ENCODE measurements around the gene GTF2B. TPM values are rescaled to one million over a fixed set of nuclear protein-coding genes. Genes with fewer than 3 reads are reported as not detected.
"Not testable (repeated sequence)": the region's sequence is repeated elsewhere in the genome, so short reads cannot be mapped to it uniquely, and the experiment has no call there.

GTF2B gene
- total RNA-seq, 1 donor from 2014 or later, result 27.1 TPM

DNA sequence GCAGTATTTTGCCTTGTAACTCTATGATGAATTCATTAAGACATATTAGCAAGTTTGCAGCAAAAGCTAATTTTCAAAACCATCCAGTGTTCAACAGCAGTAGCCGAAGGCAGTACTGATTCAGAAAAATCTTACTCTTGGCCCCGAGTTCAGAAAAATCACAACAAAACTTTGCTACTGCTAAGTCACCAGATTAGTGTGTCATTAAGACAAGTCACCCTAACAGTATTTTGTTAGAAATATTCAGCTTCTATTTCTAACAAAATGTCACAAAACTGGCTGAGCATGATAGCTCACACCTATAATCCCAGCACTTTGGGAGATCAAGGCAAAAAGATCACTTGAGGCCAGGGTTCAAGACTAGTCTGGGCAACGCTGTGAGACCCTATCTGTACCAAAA is 8.2 kb downstream of the GTF2B start:
- Mint-ChIP-seq H3K4me1 (ENCODE audit: low read depth, unreplicated experiment) (no peaks in the 10 kb centered on the region), H3K4me3 (ENCODE audit: unreplicated experiment) (no peak overlapping the region), H3K27ac (ENCODE audit: unreplicated experiment) (no peak overlapping the region), H3K36me3 (ENCODE audit: unreplicated experiment) (no peaks in the 10 kb centered on the region), H3K9me3 (ENCODE audit: unreplicated experiment) (no peaks in the 10 kb centered on the region), H3K27me3 (ENCODE audit: unreplicated experiment) (no peaks in the 10 kb centered on the region)
- TF ChIP-seq, protein P1, sequence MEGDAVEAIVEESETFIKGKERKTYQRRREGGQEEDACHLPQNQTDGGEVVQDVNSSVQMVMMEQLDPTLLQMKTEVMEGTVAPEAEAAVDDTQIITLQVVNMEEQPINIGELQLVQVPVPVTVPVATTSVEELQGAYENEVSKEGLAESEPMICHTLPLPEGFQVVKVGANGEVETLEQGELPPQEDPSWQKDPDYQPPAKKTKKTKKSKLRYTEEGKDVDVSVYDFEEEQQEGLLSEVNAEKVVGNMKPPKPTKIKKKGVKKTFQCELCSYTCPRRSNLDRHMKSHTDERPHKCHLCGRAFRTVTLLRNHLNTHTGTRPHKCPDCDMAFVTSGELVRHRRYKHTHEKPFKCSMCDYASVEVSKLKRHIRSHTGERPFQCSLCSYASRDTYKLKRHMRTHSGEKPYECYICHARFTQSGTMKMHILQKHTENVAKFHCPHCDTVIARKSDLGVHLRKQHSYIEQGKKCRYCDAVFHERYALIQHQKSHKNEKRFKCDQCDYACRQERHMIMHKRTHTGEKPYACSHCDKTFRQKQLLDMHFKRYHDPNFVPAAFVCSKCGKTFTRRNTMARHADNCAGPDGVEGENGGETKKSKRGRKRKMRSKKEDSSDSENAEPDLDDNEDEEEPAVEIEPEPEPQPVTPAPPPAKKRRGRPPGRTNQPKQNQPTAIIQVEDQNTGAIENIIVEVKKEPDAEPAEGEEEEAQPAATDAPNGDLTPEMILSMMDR (IDR thresholded peaks at IDR 0.05; ENCODE audit: partially characterized antibody, unreplicated experiment), result no peak
- DNase-seq, result no peak

DNA sequence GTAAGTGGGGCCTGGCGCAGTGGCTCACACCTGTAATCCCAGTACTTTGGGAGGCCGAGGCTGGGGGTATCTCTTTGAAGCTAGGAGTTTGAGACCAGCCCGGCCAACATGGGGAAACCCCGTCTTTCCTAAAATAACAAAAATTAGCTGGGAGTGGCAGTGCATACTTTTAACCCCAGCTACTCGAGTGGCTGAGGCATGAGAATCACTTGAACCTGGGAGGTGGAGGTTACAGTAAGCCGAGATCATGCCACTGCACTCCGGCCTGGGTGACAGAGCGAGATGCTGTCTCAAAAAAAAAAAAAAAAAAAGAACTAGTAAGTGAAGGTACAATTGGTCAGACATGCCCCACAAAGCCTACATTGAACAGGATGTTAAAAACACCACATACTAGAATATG is 10.7 kb downstream of the GTF2B start:
- not testable (repeated sequence) for H3K36me3 Mint-ChIP-seq (ENCODE audit: unreplicated experiment); H3K27ac Mint-ChIP-seq (ENCODE audit: unreplicated experiment); H3K9me3 Mint-ChIP-seq (ENCODE audit: unreplicated experiment); H3K4me3 Mint-ChIP-seq (ENCODE audit: unreplicated experiment); H3K27me3 Mint-ChIP-seq (ENCODE audit: unreplicated experiment); H3K4me1 Mint-ChIP-seq (ENCODE audit: low read depth, unreplicated experiment); DNase-seq

DNA sequence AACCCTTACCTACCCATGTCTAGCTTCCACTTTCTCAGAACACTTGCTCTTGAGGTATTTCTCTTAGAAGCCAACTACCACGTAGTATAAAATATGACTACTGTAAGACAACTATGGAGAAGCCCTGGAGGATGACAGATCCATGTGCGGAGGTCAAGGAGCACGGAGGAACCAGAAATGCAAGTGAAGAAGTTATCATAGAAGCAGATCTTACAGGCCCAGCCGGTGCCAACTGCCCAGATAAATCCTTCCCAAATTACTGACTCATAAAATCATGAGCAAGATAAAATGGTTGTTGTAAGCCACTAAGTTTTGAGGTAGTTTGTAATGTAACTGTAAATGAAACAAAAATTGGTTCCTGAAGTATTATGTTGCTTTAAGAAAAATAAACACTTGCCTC is 12.6 kb downstream of the GTF2B start:
- DNase-seq, result no peak
- no peaks in the 10 kb centered on the region for H3K27me3 Mint-ChIP-seq (ENCODE audit: unreplicated experiment)
- no peak overlapping the region for H3K4me3 Mint-ChIP-seq (ENCODE audit: unreplicated experiment)
- no peaks in the 10 kb centered on the region for H3K9me3 Mint-ChIP-seq (ENCODE audit: unreplicated experiment)
- no peaks in the 10 kb centered on the region for H3K36me3 Mint-ChIP-seq (ENCODE audit: unreplicated experiment)
- TF ChIP-seq, protein P1 (IDR thresholded peaks at IDR 0.05; ENCODE audit: partially characterized antibody, unreplicated experiment), result no peak
- no peaks in the 10 kb centered on the region for H3K4me1 Mint-ChIP-seq (ENCODE audit: low read depth, unreplicated experiment)
- no peak overlapping the region for H3K27ac Mint-ChIP-seq (ENCODE audit: unreplicated experiment)

DNA sequence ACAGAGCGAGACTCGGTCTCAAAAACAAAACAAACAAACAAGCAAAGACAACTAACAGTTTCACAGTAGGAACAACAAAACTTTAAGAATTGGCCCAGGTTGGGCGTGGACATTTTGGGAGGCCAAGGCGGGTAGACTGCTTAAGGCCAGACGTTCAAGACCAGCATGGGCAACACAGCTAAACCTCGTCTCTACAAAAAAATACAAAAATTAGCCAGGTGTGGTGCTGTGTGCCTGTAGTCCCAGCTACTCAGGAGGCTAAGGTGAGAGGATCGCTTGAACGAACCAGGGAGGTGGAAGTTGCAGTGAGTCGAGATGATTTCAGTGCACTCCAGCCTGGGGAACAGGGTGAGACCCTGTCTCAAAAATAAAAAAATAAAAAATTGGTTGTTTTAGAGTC is 13.5 kb downstream of the GTF2B start:
- H3K4me1 Mint-ChIP-seq (ENCODE audit: low read depth, unreplicated experiment), result no peaks in the 10 kb centered on the region
- no peaks in the 10 kb centered on the region for H3K36me3 Mint-ChIP-seq (ENCODE audit: unreplicated experiment)
- no peak overlapping the region for H3K27ac Mint-ChIP-seq (ENCODE audit: unreplicated experiment)
- TF ChIP-seq, protein P1 (IDR thresholded peaks at IDR 0.05; ENCODE audit: partially characterized antibody, unreplicated experiment), result no peak
- H3K4me3 Mint-ChIP-seq (ENCODE audit: unreplicated experiment), result no peak overlapping the region
- H3K27me3 Mint-ChIP-seq (ENCODE audit: unreplicated experiment), result no peaks in the 10 kb centered on the region
- H3K9me3 Mint-ChIP-seq (ENCODE audit: unreplicated experiment), result no peaks in the 10 kb centered on the region
- DNase-seq, result no peak

- H3K4me1 Mint-ChIP-seq (ENCODE audit: low read depth, unreplicated experiment), result no peaks in the 10 kb centered on the region
- DNase-seq, result no peak
- no peak overlapping the region for H3K4me3 Mint-ChIP-seq (ENCODE audit: unreplicated experiment)
- H3K36me3 Mint-ChIP-seq (ENCODE audit: unreplicated experiment), result no peaks in the 10 kb centered on the region
- TF ChIP-seq, protein P1 (IDR thresholded peaks at IDR 0.05; ENCODE audit: partially characterized antibody, unreplicated experiment), result peak; percentile 80
- no peaks in the 10 kb centered on the region for H3K27me3 Mint-ChIP-seq (ENCODE audit: unreplicated experiment)
- H3K9me3 Mint-ChIP-seq (ENCODE audit: unreplicated experiment), result no peaks in the 10 kb centered on the region
- H3K27ac Mint-ChIP-seq (ENCODE audit: unreplicated experiment), result no peak overlapping the region
These were observed 14.0 kb downstream of the GTF2B start for GRCh38 chr1:88877382-88877825.
